Osteocyte (in vitro differentiated cells): ENCODE measurements around the gene UBA5. TPM values are rescaled to one million over a fixed set of nuclear protein-coding genes. Genes with fewer than 3 reads are reported as not detected.

Experiments used
- DNase-seq: peaks from one replicate; pipeline ENCODE4 v3.0.0; 2021; ENCODE audit warnings: mixed read lengths; ENCODE audit not compliant: unreplicated experiment; ENCODE audit errors: extremely low spot score
- H3K27ac Mint-ChIP-seq: one replicate; pipeline ENCODE4 v1.8.0; 2021; ENCODE audit warnings: mild to moderate bottlenecking, mixed read lengths; ENCODE audit not compliant: unreplicated experiment
- H3K27me3 Mint-ChIP-seq: one replicate; pipeline ENCODE4 v1.8.0; 2021; ENCODE audit warnings: mixed read lengths; ENCODE audit not compliant: unreplicated experiment
- H3K36me3 Mint-ChIP-seq: one replicate; pipeline ENCODE4 v1.8.0; 2021; ENCODE audit warnings: mixed read lengths; ENCODE audit not compliant: unreplicated experiment
- H3K4me1 Mint-ChIP-seq: one replicate; pipeline ENCODE4 v1.8.0; 2021; ENCODE audit warnings: mixed read lengths; ENCODE audit not compliant: unreplicated experiment
- H3K4me3 Mint-ChIP-seq: one replicate; pipeline ENCODE4 v1.8.0; 2021; ENCODE audit warnings: mild to moderate bottlenecking, moderate library complexity, mixed read lengths; ENCODE audit not compliant: unreplicated experiment
- H3K9me3 Mint-ChIP-seq: one replicate; pipeline ENCODE4 v1.8.0; 2021; ENCODE audit warnings: mixed read lengths; ENCODE audit not compliant: unreplicated experiment
- total RNA-seq: library from RNA; stranded (reverse); gene quantifications from 2 replicates; pipeline ENCODE4 v1.2.1, GENCODE V29; 2021
- TF ChIP-seq, protein P1 (sequence below): fragments of 200-600 bp; sonication (generic); IDR thresholded peaks from 2 replicates; pipeline ENCODE4 v1.5.0; 2021; ENCODE audit warnings: antibody characterized with exemption, mild to moderate bottlenecking, moderate library complexity

The UBA5 gene
- total RNA-seq, 1 donor from 2014 or later: 31.2 TPM

DNA sequence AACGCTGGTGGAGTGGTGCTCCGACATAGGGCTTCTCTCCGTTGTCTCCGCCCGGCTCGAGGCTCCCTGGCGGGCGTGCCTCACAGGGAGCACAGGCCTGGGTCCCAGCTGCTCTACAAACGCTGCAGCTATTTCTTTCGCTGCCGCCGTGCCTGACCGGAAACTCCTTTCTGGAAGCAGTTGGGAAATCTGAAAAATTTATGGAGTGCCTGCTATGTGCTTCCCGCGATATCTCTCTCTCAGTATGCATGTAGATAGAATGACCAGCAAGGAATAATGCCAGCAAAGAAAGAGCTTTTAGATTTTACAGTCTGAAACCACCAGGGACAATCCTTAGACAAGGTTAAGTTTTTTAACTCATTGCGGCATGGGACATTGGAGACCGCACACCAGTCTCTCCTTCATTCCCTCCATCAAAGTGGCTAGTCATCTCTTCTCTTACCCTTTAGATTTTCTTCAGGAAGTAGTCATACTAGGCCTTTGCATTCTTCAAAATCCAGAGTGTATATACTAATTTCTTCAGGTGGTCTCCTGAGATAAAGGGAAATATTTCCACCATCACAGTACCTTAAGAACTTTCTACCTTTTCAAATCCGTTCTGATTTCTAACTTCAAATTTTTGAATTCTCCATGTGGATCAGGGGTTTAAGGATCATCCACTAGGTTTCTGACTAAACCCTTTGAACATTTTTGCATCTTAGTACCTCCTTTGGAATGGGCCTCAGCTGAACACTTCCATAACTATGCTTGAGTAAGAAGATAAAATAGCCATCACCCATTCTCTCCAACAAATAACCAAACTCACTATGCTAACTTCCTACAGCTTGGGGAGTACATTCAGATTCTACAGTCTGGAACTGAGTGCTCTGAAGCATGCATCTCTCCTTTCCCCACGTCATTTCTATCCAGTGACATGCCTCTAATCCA is 63.2 kb downstream of the UBA5 start:
- Mint-ChIP-seq H3K27ac (peak overlapping the region; percentile 96), H3K27me3 (no peaks in the 10 kb centered on the region), H3K9me3 (no peaks in the 10 kb centered on the region), H3K36me3 (peaks cover 10% of the 10 kb centered on the region), H3K4me1 (peaks cover 43% of the 10 kb centered on the region), H3K4me3 (peak overlapping the region; percentile 90)
- DNase-seq: no peak
- TF ChIP-seq, protein P1, sequence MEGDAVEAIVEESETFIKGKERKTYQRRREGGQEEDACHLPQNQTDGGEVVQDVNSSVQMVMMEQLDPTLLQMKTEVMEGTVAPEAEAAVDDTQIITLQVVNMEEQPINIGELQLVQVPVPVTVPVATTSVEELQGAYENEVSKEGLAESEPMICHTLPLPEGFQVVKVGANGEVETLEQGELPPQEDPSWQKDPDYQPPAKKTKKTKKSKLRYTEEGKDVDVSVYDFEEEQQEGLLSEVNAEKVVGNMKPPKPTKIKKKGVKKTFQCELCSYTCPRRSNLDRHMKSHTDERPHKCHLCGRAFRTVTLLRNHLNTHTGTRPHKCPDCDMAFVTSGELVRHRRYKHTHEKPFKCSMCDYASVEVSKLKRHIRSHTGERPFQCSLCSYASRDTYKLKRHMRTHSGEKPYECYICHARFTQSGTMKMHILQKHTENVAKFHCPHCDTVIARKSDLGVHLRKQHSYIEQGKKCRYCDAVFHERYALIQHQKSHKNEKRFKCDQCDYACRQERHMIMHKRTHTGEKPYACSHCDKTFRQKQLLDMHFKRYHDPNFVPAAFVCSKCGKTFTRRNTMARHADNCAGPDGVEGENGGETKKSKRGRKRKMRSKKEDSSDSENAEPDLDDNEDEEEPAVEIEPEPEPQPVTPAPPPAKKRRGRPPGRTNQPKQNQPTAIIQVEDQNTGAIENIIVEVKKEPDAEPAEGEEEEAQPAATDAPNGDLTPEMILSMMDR: no peak

DNA sequence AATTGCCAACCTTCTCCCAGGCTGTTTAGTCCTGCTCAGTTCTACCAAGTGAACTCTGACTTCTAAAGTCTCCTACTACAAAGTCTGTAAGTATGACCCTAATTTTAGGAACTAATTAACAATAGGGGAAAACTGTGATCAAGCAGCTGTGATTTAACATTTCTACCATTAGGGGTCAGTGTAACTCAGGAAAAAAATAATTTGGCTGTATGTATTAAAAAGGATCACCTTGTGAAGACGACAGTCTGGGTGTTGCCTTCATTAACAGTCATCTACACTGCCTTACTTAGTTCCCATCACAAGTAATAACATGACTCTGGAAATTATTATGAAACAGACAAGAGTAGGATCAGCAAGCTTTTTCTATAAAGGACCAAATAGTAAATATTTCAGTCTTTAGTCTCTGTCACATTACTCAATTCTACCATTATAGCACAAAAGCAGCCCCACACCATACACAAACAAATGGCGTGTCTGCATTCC is 66.3 kb downstream of the UBA5 start:
- Mint-ChIP-seq H3K4me1 (peaks cover 21% of the 10 kb centered on the region), H3K4me3 (no peak overlapping the region), H3K27me3 (peaks cover 23% of the 10 kb centered on the region), H3K36me3 (no peaks in the 10 kb centered on the region), H3K9me3 (no peaks in the 10 kb centered on the region), H3K27ac (no peak overlapping the region)
- TF ChIP-seq, protein P1: peak; percentile 74
- no peak for DNase-seq

Other genes starting within 250 kb of the UBA5 start
- 55.5 and 57.1 TPM in 2 replicates for gene DNAJC13, start 242.8 kb upstream of the UBA5 start, total RNA-seq
- gene ACKR4, start 63.1 kb upstream of the UBA5 start, total RNA-seq: 0.42 and 0.64 TPM in 2 replicates
- gene ACAD11, start 520 bp upstream of the UBA5 start, total RNA-seq: 20.7 and 22.6 TPM in 2 replicates
- gene NPHP3, start 62.1 kb downstream of the UBA5 start, total RNA-seq: 26.4 and 27.2 TPM in 2 replicates